ENCODE measurements around the gene RTN4R. TPM values are rescaled to one million over a fixed set of nuclear protein-coding genes. Genes with fewer than 3 reads are reported as not detected.

Gene RTN4R
- total and polyA plus RNA-seq, 9 of the 15 experiments (the other 6 are each of a cell fraction or from before 2014, with no cell fraction given), result 0.04 to 2.8 (median 1.4) TPM; not detected in 3

DNA sequence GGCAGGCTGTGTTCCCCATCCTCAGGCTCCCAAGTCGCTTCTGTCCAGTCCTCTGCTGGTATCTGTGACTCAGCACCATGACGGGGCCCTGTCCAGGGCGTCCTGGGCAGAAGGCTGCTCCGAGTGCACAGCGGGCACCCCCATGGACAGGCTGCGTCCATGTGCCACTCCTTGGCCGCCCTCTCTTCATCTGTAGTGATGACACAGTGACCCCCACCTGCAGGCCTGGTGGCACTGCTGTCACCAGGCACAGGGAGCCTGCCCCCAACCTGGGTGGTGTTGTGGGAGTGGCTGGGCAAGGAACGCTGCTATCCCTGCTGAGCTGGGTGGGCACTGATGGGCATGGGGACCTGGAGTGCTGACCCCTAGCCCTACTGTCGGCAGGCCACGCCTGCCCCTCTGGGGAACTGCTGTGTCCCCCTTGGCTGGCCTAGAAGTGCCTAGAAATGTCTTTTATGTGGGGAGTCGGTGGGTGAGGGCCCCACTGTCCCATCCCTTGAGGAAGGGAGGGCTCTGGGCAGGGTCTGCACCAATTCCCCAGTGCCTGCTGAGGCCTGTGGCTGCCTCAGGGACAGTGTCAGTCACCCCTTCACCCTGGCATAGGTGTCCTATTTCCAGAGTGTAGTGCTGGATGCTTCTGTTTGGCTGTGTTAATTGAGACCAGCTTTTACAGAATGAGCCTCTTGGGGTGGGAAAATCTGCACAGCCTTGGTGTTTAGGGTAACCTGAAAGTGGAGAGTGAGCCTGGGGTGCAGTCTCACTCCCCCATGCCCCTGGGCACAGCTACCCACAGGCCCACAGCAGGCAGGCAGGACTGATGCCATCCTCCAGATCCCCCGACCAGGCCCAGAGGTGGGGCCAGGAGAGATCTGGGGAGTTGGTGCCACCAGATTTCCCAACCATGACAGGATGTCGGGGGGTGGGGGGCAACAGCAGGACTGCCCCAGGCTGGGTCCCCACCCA, 34.5 kb downstream of the RTN4R start (continued):
- TF ChIP-seq ELK1 (CRISPR knock-in tag; IDR thresholded peaks at IDR 0.05) (0 out of 2 replicates have a peak, but pooled peaks have one; percentile 67), TEAD4 (IDR thresholded peaks at IDR 0.05; ENCODE audit: low read length) (no peak), TEAD4 (CRISPR knock-in tag; IDR thresholded peaks at IDR 0.05; ENCODE audit: borderline replicate concordance) (peak; percentile 59; the same call in 1 of the 2 replicates), FOXM1 (IDR thresholded peaks at IDR 0.05; ENCODE audit: low read depth) (no peak), FOXM1 (CRISPR knock-in tag; IDR thresholded peaks at IDR 0.05; ENCODE audit: low read depth) (peak; percentile 57; the same call in 1 of the 2 replicates), ZBTB40 (IDR thresholded peaks at IDR 0.05) (no peak), ZBTB40 (CRISPR knock-in tag; IDR thresholded peaks at IDR 0.05) (peak; percentile 9), EZH2 (IDR thresholded peaks at IDR 0.05; ENCODE audit: borderline replicate concordance, low read depth, low read length) (0 out of 2 replicates have a peak, but pooled peaks have one; percentile 76), CBFB (CRISPR knock-in tag; IDR thresholded peaks at IDR 0.05) (0 out of 2 replicates have a peak, but pooled peaks have one; percentile 34), ARID4B (CRISPR knock-in tag; IDR thresholded peaks at IDR 0.05) (0 out of 2 replicates have a peak, but pooled peaks have one; percentile 36)

All from K562 (cell line).